ENCODE results near the gene RAB1A. TPM values are rescaled to one million over a fixed set of nuclear protein-coding genes. Genes with fewer than 3 reads are reported as not detected.

Gene RAB1A
- total and polyA plus RNA-seq, 2 donors (not counting 1 experiment from before 2014, with no cell fraction given), result 26.6 to 42.2 TPM

GRCh38 chr2:65161551-65162100 lies 31.7 kb upstream of the RAB1A start:
- Histone ChIP-seq H2AFZ (ENCODE audit: insufficient read depth, low read depth, low read length, poor library complexity, severe bottlenecking) (peak overlapping the region; percentile 12), H4K20me1 (ENCODE audit: control insufficient read depth, insufficient read depth, low read length, poor library complexity, severe bottlenecking) (no peaks in the 10 kb centered on the region), H3K9me3 (ENCODE audit: control extremely low read depth in 1 of 3, control insufficient read depth in 2 of 3, insufficient read depth in 1 of 3, low read length in 2 of 3) (no peaks in the 10 kb centered on the region), H3K4me3 (ENCODE audit: control extremely low read depth in 1 of 5, extremely low read depth in 1 of 5, insufficient read depth in 1 of 5, low read depth in 2 of 5, low read length in 4 of 5) (no peak overlapping the region), H3K27me3 (replicated peaks in 1 of 4; ENCODE audit: control extremely low read depth in 1 of 4, control insufficient read depth in 3 of 4, insufficient read depth in 4 of 4, low read length in 3 of 4) (no peaks in the 10 kb centered on the region), H3K4me1 (ENCODE audit: control insufficient read depth in 2 of 2, insufficient read depth in 2 of 2, low read length in 2 of 2) (peaks cover 14 to 30% of the 10 kb centered on the region in 2 donors), H3K27ac (ENCODE audit: low read length in 2 of 2) (no peak overlapping the region), H3K9ac (ENCODE audit: low read length) (no peak overlapping the region), H3K4me2 (replicated peaks; ENCODE audit: low read depth, low read length, poor library complexity, severe bottlenecking) (no peak overlapping the region), H3K79me2 (ENCODE audit: control insufficient read depth, insufficient read depth, low read length) (no peaks in the 10 kb centered on the region), H3K36me3 (replicated peaks in 1 of 2; ENCODE audit: control extremely low read depth in 1 of 2, control insufficient read depth in 1 of 2, extremely low read depth in 1 of 2, insufficient read depth in 2 of 2, low read length in 1 of 2) (no peaks in the 10 kb centered on the region)
- no peaks in the 10 kb centered on the region for H3K9me3 Mint-ChIP-seq (ENCODE audit: insufficient read depth)
- ChIA-PET CTCF (no interaction called here), POLR2A (interaction anchor here (0.6 kb wide), 1 partner anchor 61 kb away, joined by 4 read pairs; no protein-coding TSS in a partner anchor)
- H3K27ac Mint-ChIP-seq, result no peak overlapping the region
- intact Hi-C loops (cut with micrococcal nuclease), result no loop called here
- H3K4me3 Mint-ChIP-seq, result no peak overlapping the region
- H3K27me3 Mint-ChIP-seq, result no peaks in the 10 kb centered on the region
- ATAC-seq (ENCODE audit: low read depth) (no peak), DNase-seq (no peak)
- 100% methylated on average over 4 of the region's 9 CpGs for WGBS (ENCODE audit: insufficient coverage)
- H3K4me1 Mint-ChIP-seq, result peaks cover 33% of the 10 kb centered on the region
- TF ChIP-seq EZH2 (IDR thresholded peaks at IDR 0.05; ENCODE audit: borderline replicate concordance, insufficient read depth, low read depth, low read length, poor library complexity, severe bottlenecking), result no peak
- TF ChIP-seq CTCF (IDR thresholded peaks at IDR 0.05), result no peak

- TF ChIP-seq EZH2 (IDR thresholded peaks at IDR 0.05; ENCODE audit: borderline replicate concordance, insufficient read depth, low read depth, low read length, poor library complexity, severe bottlenecking), result no peak
- TF ChIP-seq CTCF (IDR thresholded peaks at IDR 0.05), result no peak
Measured at GRCh38 chr2:65159906-65160305, 30.0 kb upstream of the RAB1A start.

More at GRCh38 chr2:65159906-65160305, 30.0 kb upstream of the RAB1A start:
- no peaks in the 10 kb centered on the region for H3K79me2 ChIP-seq (ENCODE audit: control insufficient read depth, insufficient read depth, low read length)
- DNase-seq, result no peak
- WGBS (ENCODE audit: insufficient coverage), result 0% methylated on average over 2 of the region's 2 CpGs
- H3K27me3 ChIP-seq (replicated peaks in 1 of 4; ENCODE audit: control extremely low read depth in 1 of 4, control insufficient read depth in 3 of 4, insufficient read depth in 4 of 4, low read length in 3 of 4), result no peaks in the 10 kb centered on the region
- Mint-ChIP-seq H3K4me3 (no peak overlapping the region), H3K9me3 (ENCODE audit: insufficient read depth) (no peaks in the 10 kb centered on the region), H3K27me3 (no peaks in the 10 kb centered on the region), H3K27ac (no peak overlapping the region), H3K4me1 (peaks cover 24% of the 10 kb centered on the region)
- no peak overlapping the region for H3K4me3 ChIP-seq (ENCODE audit: control extremely low read depth in 1 of 5, extremely low read depth in 1 of 5, insufficient read depth in 1 of 5, low read depth in 2 of 5, low read length in 4 of 5)
- CTCF ChIA-PET, result interaction anchor here (0.8 to 1.3 kb wide), 2 partner anchors 11 to 26 kb away, joined by 3 to 4 read pairs; no protein-coding TSS in a partner anchor
- no peak for ATAC-seq (ENCODE audit: low read depth)
- H3K27ac ChIP-seq (ENCODE audit: low read length in 2 of 2), result no peak overlapping the region
- no peaks in the 10 kb centered on the region for H4K20me1 ChIP-seq (ENCODE audit: control insufficient read depth, insufficient read depth, low read length, poor library complexity, severe bottlenecking)
- H3K4me1 ChIP-seq (ENCODE audit: control insufficient read depth in 2 of 2, insufficient read depth in 2 of 2, low read length in 2 of 2), result peaks cover 5 to 22% of the 10 kb centered on the region in 2 donors
- H3K4me2 ChIP-seq (replicated peaks; ENCODE audit: low read depth, low read length, poor library complexity, severe bottlenecking), result peak overlapping the region; percentile 10
- POLR2A ChIA-PET, result no interaction called here
- H3K36me3 ChIP-seq (replicated peaks in 1 of 2; ENCODE audit: control extremely low read depth in 1 of 2, control insufficient read depth in 1 of 2, extremely low read depth in 1 of 2, insufficient read depth in 2 of 2, low read length in 1 of 2), result no peaks in the 10 kb centered on the region
- no peaks in the 10 kb centered on the region for H3K9me3 ChIP-seq (ENCODE audit: control extremely low read depth in 1 of 3, control insufficient read depth in 2 of 3, insufficient read depth in 1 of 3, low read length in 2 of 3)
- peak overlapping the region; percentile 48 for H2AFZ ChIP-seq (ENCODE audit: insufficient read depth, low read depth, low read length, poor library complexity, severe bottlenecking)
- intact Hi-C loops (cut with micrococcal nuclease), result no loop called here
- no peak overlapping the region for H3K9ac ChIP-seq (ENCODE audit: low read length)
